ENCODE measurements around the gene SGPP1. TPM values are rescaled to one million over a fixed set of nuclear protein-coding genes. Genes with fewer than 3 reads are reported as not detected.

SGPP1 gene
- total and polyA plus RNA-seq, 2 donors (not counting 1 experiment from before 2014, with no cell fraction given) = 13.8 to 46.4 TPM

DNA sequence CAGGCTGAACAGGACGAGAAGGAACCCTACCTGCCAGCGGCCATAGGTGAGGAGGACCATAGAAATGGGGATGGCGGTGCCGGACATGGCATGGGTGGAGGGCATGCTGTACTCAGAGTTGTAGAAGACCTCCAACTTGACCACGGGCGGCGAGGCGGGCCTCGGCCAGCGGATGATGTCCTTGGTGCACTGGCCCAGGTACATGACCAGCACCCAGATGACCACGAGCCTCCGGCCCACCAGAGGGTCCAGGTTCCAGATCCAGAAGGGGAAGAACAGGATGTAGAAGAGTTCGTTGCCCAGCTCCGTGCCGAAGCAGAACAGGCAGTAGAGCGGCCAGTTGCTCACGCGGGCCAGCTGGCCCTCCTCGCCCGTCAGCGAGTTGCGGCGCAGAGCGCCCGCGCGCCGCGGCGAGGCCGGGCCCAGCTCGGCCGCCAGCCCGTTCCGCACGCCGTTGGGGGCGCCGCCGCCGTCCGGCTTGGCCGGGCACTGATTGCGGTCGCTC, 582 bp downstream of the SGPP1 start:
- Histone ChIP-seq H4K20me1 (ENCODE audit: control insufficient read depth, insufficient read depth, low read length, poor library complexity, severe bottlenecking) (no peaks in the 10 kb centered on the region), H3K27ac (ENCODE audit: low read length in 2 of 2) (peak overlapping the region; percentile 78 to 81), H3K9ac (ENCODE audit: low read length) (peak overlapping the region; percentile 90), H3K27me3 (replicated peaks in 1 of 4; ENCODE audit: control extremely low read depth in 1 of 4, control insufficient read depth in 3 of 4, insufficient read depth in 4 of 4, low read length in 3 of 4) (no peaks in the 10 kb centered on the region), H3K4me3 (ENCODE audit: control extremely low read depth in 1 of 5, extremely low read depth in 1 of 5, insufficient read depth in 1 of 5, low read depth in 2 of 5, low read length in 4 of 5) (peak overlapping the region; percentile 79 to 95 (median 92)), H3K36me3 (replicated peaks in 1 of 2; ENCODE audit: control extremely low read depth in 1 of 2, control insufficient read depth in 1 of 2, extremely low read depth in 1 of 2, insufficient read depth in 2 of 2, low read length in 1 of 2) (no peaks in the 10 kb centered on the region), H3K4me1 (ENCODE audit: control insufficient read depth in 2 of 2, insufficient read depth in 2 of 2, low read length in 2 of 2) (peaks cover 20 to 29% of the 10 kb centered on the region in 2 donors), H2AFZ (ENCODE audit: insufficient read depth, low read depth, low read length, poor library complexity, severe bottlenecking) (peak overlapping the region; percentile 81), H3K9me3 (ENCODE audit: control extremely low read depth in 1 of 3, control insufficient read depth in 2 of 3, insufficient read depth in 1 of 3, low read length in 2 of 3) (no peaks in the 10 kb centered on the region), H3K4me2 (replicated peaks; ENCODE audit: low read depth, low read length, poor library complexity, severe bottlenecking) (peak overlapping the region; percentile 85), H3K79me2 (ENCODE audit: control insufficient read depth, insufficient read depth, low read length) (peaks cover 50% of the 10 kb centered on the region)
- H3K4me1 Mint-ChIP-seq = peaks cover 35% of the 10 kb centered on the region
- peak overlapping the region; percentile 100 for H3K4me3 Mint-ChIP-seq
- CTCF ChIA-PET = interaction anchor here (0.9 to 6.7 kb wide), 6 partner anchors 14 to 85 kb away, joined by 3 to 92 read pairs (median 6); no protein-coding TSS in a partner anchor
- ATAC-seq (ENCODE audit: low read depth) = peak; percentile 17
- no peak for DNase-seq
- H3K27ac Mint-ChIP-seq = peak overlapping the region; percentile 97
- WGBS (ENCODE audit: insufficient coverage) = under 1% methylated on average over 45 of the region's 45 CpGs
- no peaks in the 10 kb centered on the region for H3K9me3 Mint-ChIP-seq (ENCODE audit: insufficient read depth)
- POLR2A ChIA-PET = interaction anchor here (0.5 to 2.9 kb wide), 6 partner anchors 15 to 127 kb away, joined by 3 to 12 read pairs (median 3); partner anchors contain the start of gene WDR89
- no peaks in the 10 kb centered on the region for H3K27me3 Mint-ChIP-seq
- TF ChIP-seq, protein P1, sequence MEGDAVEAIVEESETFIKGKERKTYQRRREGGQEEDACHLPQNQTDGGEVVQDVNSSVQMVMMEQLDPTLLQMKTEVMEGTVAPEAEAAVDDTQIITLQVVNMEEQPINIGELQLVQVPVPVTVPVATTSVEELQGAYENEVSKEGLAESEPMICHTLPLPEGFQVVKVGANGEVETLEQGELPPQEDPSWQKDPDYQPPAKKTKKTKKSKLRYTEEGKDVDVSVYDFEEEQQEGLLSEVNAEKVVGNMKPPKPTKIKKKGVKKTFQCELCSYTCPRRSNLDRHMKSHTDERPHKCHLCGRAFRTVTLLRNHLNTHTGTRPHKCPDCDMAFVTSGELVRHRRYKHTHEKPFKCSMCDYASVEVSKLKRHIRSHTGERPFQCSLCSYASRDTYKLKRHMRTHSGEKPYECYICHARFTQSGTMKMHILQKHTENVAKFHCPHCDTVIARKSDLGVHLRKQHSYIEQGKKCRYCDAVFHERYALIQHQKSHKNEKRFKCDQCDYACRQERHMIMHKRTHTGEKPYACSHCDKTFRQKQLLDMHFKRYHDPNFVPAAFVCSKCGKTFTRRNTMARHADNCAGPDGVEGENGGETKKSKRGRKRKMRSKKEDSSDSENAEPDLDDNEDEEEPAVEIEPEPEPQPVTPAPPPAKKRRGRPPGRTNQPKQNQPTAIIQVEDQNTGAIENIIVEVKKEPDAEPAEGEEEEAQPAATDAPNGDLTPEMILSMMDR (IDR thresholded peaks at IDR 0.05) = no peak
- TF ChIP-seq EZH2 (IDR thresholded peaks at IDR 0.05; ENCODE audit: borderline replicate concordance, insufficient read depth, low read depth, low read length, poor library complexity, severe bottlenecking) = no peak
- intact Hi-C loops (cut with micrococcal nuclease) = loop anchor here (5.0 kb wide), 3 partner anchors 185 to 1375 kb away; partner anchors contain the start of genes MAX, MTHFD1 and PPP2R5E

DNA sequence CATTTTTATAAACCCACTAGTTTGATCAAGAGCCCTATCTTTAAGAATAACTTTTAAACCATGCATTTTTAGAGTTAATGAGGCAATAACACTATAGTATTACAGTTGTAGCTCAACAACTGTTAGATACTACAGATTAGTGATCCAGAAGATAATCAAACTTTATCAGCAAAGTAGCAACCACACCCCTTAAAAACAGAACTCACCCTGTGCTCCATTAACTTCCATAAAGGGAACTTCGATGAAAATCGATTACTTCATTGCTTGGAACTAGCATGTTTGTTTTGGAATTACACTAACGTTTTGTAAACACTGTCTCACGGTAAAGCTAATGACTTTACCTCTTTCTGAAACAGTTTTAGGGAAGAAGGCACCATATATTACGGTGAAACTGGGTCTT, 1.4 kb downstream of the SGPP1 start:
- TF ChIP-seq, protein P1 (IDR thresholded peaks at IDR 0.05) = no peak
- no peak for TF ChIP-seq EZH2 (IDR thresholded peaks at IDR 0.05; ENCODE audit: borderline replicate concordance, insufficient read depth, low read depth, low read length, poor library complexity, severe bottlenecking)
- no peaks in the 10 kb centered on the region for H4K20me1 ChIP-seq (ENCODE audit: control insufficient read depth, insufficient read depth, low read length, poor library complexity, severe bottlenecking)
- H2AFZ ChIP-seq (ENCODE audit: insufficient read depth, low read depth, low read length, poor library complexity, severe bottlenecking) = peak overlapping the region; percentile 81
- no peaks in the 10 kb centered on the region for H3K27me3 ChIP-seq (replicated peaks in 1 of 4; ENCODE audit: control extremely low read depth in 1 of 4, control insufficient read depth in 3 of 4, insufficient read depth in 4 of 4, low read length in 3 of 4)
- Mint-ChIP-seq H3K4me1 (peaks cover 36% of the 10 kb centered on the region), H3K27me3 (no peaks in the 10 kb centered on the region), H3K4me3 (peak overlapping the region; percentile 100), H3K27ac (peak overlapping the region; percentile 91), H3K9me3 (ENCODE audit: insufficient read depth) (no peaks in the 10 kb centered on the region)
- intact Hi-C loops (cut with micrococcal nuclease) = loop anchor here (1.0 to 5.0 kb wide), 4 partner anchors 12 to 1376 kb away; partner anchors contain the start of genes MAX, MTHFD1 and PPP2R5E
- peak overlapping the region; percentile 46 to 78 for H3K27ac ChIP-seq (ENCODE audit: low read length in 2 of 2)
- peaks cover 0 to 3% of the 10 kb centered on the region in 2 experiments for H3K36me3 ChIP-seq (replicated peaks in 1 of 2; ENCODE audit: control extremely low read depth in 1 of 2, control insufficient read depth in 1 of 2, extremely low read depth in 1 of 2, insufficient read depth in 2 of 2, low read length in 1 of 2)
- no CpG with 5 or more reads among the region's 5 CpGs for WGBS (ENCODE audit: insufficient coverage)
- peak; percentile 25 for DNase-seq
- H3K9me3 ChIP-seq (ENCODE audit: control extremely low read depth in 1 of 3, control insufficient read depth in 2 of 3, insufficient read depth in 1 of 3, low read length in 2 of 3) = no peaks in the 10 kb centered on the region
- ChIA-PET POLR2A (interaction anchor here (0.9 to 2.9 kb wide), 5 partner anchors 14 to 84 kb away, joined by 3 to 12 read pairs (median 3); partner anchors contain the start of gene WDR89), CTCF (interaction anchor here (0.6 to 6.7 kb wide), 14 partner anchors 12 to 577 kb away, joined by 3 to 92 read pairs (median 4); no protein-coding TSS in a partner anchor)
- H3K4me1 ChIP-seq (ENCODE audit: control insufficient read depth in 2 of 2, insufficient read depth in 2 of 2, low read length in 2 of 2) = peaks cover 20 to 29% of the 10 kb centered on the region in 2 donors
- H3K4me2 ChIP-seq (replicated peaks; ENCODE audit: low read depth, low read length, poor library complexity, severe bottlenecking) = peak overlapping the region; percentile 85
- peak overlapping the region; percentile 90 for H3K9ac ChIP-seq (ENCODE audit: low read length)
- peak overlapping the region; percentile 79 to 95 (median 92) for H3K4me3 ChIP-seq (ENCODE audit: control extremely low read depth in 1 of 5, extremely low read depth in 1 of 5, insufficient read depth in 1 of 5, low read depth in 2 of 5, low read length in 4 of 5)
- H3K79me2 ChIP-seq (ENCODE audit: control insufficient read depth, insufficient read depth, low read length) = peaks cover 57% of the 10 kb centered on the region
- no peak for ATAC-seq (ENCODE audit: low read depth)

Measured in B cell (primary cell).